ENCODE results near the gene PLEKHO2.

- TF ChIP-seq TAF1 (IDR thresholded peaks at IDR 0.05; ENCODE audit: borderline replicate concordance, low read depth, low read length) (no peak), POLR2A (IDR thresholded peaks at IDR 0.05; ENCODE audit: low read depth, low read length) (no peak)
Measured at GRCh38 chr15:64837502-64837901, 4.2 kb upstream of the PLEKHO2 start.
